B cell (primary cell): ENCODE results near the gene SPINT3. TPM values are rescaled to one million over a fixed set of nuclear protein-coding genes. Genes with fewer than 3 reads are reported as not detected.

ENCODE experiments used
- ATAC-seq: fragments of 200-7000 bp; cut with Tn5 transposase; one replicate; pipeline ENCODE4 v1.10.0; 2021; ENCODE audit warnings: low read depth, mild to moderate bottlenecking, moderate number of reproducible peaks, moderate library complexity
- CTCF ChIA-PET: fragments of 350-600 bp; sonication (Branson Sonifier 250); formaldehyde crosslinking; loops from one replicate; lab custom pipeline; 2021; ENCODE audit warnings: antibody characterized with exemption, inconsistent platforms; lab: Charles Lee
- POLR2A ChIA-PET: fragments of 350-600 bp; sonication (Branson Sonifier 250); formaldehyde crosslinking; loops from one replicate; lab custom pipeline; 2021; ENCODE audit warnings: antibody characterized with exemption; lab: Charles Lee
- DNase-seq: peaks from one replicate; pipeline ENCODE4 v3.0.0; 2013
- H2AFZ ChIP-seq: 2 replicates; pipeline ENCODE4 v1.6.1; 2012; ENCODE audit warnings: mild to moderate bottlenecking, low read depth, low read length; ENCODE audit not compliant: insufficient read depth, poor library complexity, severe bottlenecking
- H3K27ac ChIP-seq, 2 donors: 1 replicate in 1 of 2; 2 replicates in 1 of 2; pipeline ENCODE4 v1.5.1; 2012 to 2013; ENCODE audit warnings: low read length in 2 of 2, mild to moderate bottlenecking in 2 of 2, moderate library complexity in 1 of 2
- H3K27me3 ChIP-seq, 4 experiments: fragments of 200-600 bp in 1 of 4; sonication (generic) in 1 of 4; replicated peaks in 1 of 4; 1 replicate in 2 of 4; 2 replicates in 2 of 4; pipeline versions ENCODE4 v1.6.1 to v1.7.0; 2013 to 2016; ENCODE audit warnings: low read length in 3 of 4, mild to moderate bottlenecking in 2 of 4, mixed read lengths in 1 of 4, moderate library complexity in 1 of 4; ENCODE audit not compliant: insufficient read depth in 4 of 4, control insufficient read depth in 3 of 4; ENCODE audit errors: control extremely low read depth in 1 of 4
- H3K36me3 ChIP-seq, 2 experiments: replicated peaks in 1 of 2; 1 replicate in 1 of 2; 2 replicates in 1 of 2; pipeline versions ENCODE4 v1.6.1 to v1.7.1; 2013; ENCODE audit warnings: low read length in 1 of 2; ENCODE audit not compliant: insufficient read depth in 2 of 2, control insufficient read depth in 1 of 2; ENCODE audit errors: control extremely low read depth in 1 of 2, extremely low read depth in 1 of 2
- H3K4me1 ChIP-seq, 2 donors: fragments of 200-600 bp in 1 of 2; sonication (generic) in 1 of 2; 1 replicate in 1 of 2; 2 replicates in 1 of 2; pipeline versions ENCODE4 v1.5.1 to v1.6.1; 2013 to 2017; ENCODE audit warnings: low read length in 2 of 2; ENCODE audit not compliant: control insufficient read depth in 2 of 2, insufficient read depth in 2 of 2
- H3K4me2 ChIP-seq: replicated peaks from 2 replicates; pipeline ENCODE3; 2012; ENCODE audit warnings: mild to moderate bottlenecking, low read depth, low read length; ENCODE audit not compliant: poor library complexity, severe bottlenecking
- H3K4me3 ChIP-seq, 5 experiments: fragments of 200-600 bp in 1 of 5; sonication (generic) in 1 of 5; 1 replicate in 3 of 5; 2 replicates in 2 of 5; pipeline versions ENCODE4 v1.5.1 to v1.7.0; 2011 to 2016; ENCODE audit warnings: low read length in 4 of 5, mild to moderate bottlenecking in 4 of 5, low read depth in 2 of 5, control low read depth in 1 of 5, moderate library complexity in 1 of 5; ENCODE audit not compliant: insufficient read depth in 1 of 5; ENCODE audit errors: control extremely low read depth in 1 of 5, extremely low read depth in 1 of 5
- H3K79me2 ChIP-seq: fragments of 200-600 bp; sonication (generic); one replicate; pipeline ENCODE4 v1.6.0; 2016; ENCODE audit warnings: low read length; ENCODE audit not compliant: control insufficient read depth, insufficient read depth
- H3K9ac ChIP-seq: fragments of 200-600 bp; sonication (generic); 2 replicates; pipeline ENCODE4 v1.6.1; 2017; ENCODE audit warnings: mild to moderate bottlenecking, low read length, moderate library complexity
- H3K9me3 ChIP-seq, 3 donors: one replicate each; pipeline versions ENCODE4 v1.6.1 to v1.7.1; 2013; ENCODE audit warnings: low read length in 2 of 3; ENCODE audit not compliant: control insufficient read depth in 2 of 3, insufficient read depth in 1 of 3; ENCODE audit errors: control extremely low read depth in 1 of 3
- H4K20me1 ChIP-seq: 2 replicates; pipeline ENCODE4 v1.6.0; 2012; ENCODE audit warnings: mild to moderate bottlenecking, low read length; ENCODE audit not compliant: insufficient read depth, control insufficient read depth, poor library complexity, severe bottlenecking
- H3K27ac Mint-ChIP-seq: one replicate; pipeline ENCODE4 v1.8.0; 2021; ENCODE audit warnings: mixed read lengths
- H3K27me3 Mint-ChIP-seq: one replicate; pipeline ENCODE4 v1.8.0; 2021; ENCODE audit warnings: mixed read lengths
- H3K4me1 Mint-ChIP-seq: one replicate; pipeline ENCODE4 v1.8.0; 2021; ENCODE audit warnings: mixed read lengths
- H3K4me3 Mint-ChIP-seq: one replicate; pipeline ENCODE4 v1.8.0; 2021; ENCODE audit warnings: mixed read lengths
- H3K9me3 Mint-ChIP-seq: one replicate; pipeline ENCODE4 v1.8.0; 2022; ENCODE audit warnings: mixed read lengths; ENCODE audit not compliant: insufficient read depth
- CTCF ChIP-seq: fragments of 200-600 bp; IDR thresholded peaks from one replicate; pipeline ENCODE4 v1.8.0; 2022; ENCODE audit warnings: antibody characterized with exemption, mild to moderate bottlenecking
- EZH2 ChIP-seq: IDR thresholded peaks from 2 replicates; pipeline ENCODE4 v1.6.1; 2012; ENCODE audit warnings: borderline replicate concordance, low read depth, mild to moderate bottlenecking, moderate library complexity, low read length; ENCODE audit not compliant: insufficient read depth, poor library complexity, severe bottlenecking
- WGBS: methylation state at CpG from one replicate; pipeline ENCODE4 v1.1.5; 2013; ENCODE audit warnings: missing lambda C conversion rate; ENCODE audit not compliant: insufficient coverage; 5-methylcytosine and 5-hydroxymethylcytosine counted together
- intact Hi-C: fragments of 100-400 bp; cut with micrococcal nuclease; formaldehyde crosslinking; loops from one replicate; pipeline ENCODE4 v1.10.0; 2022
- polyA plus RNA-seq: library from polyadenylated mRNA; depleted of rRNA; stranded (reverse); fragments of >200 nt; gene quantifications from 2 replicates; pipeline ENCODE4 v1.2.3, GENCODE V29; 2012
- small RNA-seq: library from RNA; depleted of rRNA; stranded (forward); fragments of <200 nt; gene quantifications from one replicate; pipeline ENCODE3, GENCODE V24; 2012; ENCODE audit warnings: low replicate concordance, low read depth; ENCODE audit not compliant: insufficient read length
- total RNA-seq, 2 donors: library from RNA; stranded (reverse); fragments of 120-200 nt in 1 of 2; gene quantifications; 1 replicate in 1 of 2; 2 replicates in 1 of 2; pipeline versions ENCODE4 v1.2.3 to v1.2.4, GENCODE V29; 2013 to 2022

The SPINT3 gene
- total and polyA plus RNA-seq, 2 donors (not counting 1 experiment from before 2014, with no cell fraction given), result not detected

DNA sequence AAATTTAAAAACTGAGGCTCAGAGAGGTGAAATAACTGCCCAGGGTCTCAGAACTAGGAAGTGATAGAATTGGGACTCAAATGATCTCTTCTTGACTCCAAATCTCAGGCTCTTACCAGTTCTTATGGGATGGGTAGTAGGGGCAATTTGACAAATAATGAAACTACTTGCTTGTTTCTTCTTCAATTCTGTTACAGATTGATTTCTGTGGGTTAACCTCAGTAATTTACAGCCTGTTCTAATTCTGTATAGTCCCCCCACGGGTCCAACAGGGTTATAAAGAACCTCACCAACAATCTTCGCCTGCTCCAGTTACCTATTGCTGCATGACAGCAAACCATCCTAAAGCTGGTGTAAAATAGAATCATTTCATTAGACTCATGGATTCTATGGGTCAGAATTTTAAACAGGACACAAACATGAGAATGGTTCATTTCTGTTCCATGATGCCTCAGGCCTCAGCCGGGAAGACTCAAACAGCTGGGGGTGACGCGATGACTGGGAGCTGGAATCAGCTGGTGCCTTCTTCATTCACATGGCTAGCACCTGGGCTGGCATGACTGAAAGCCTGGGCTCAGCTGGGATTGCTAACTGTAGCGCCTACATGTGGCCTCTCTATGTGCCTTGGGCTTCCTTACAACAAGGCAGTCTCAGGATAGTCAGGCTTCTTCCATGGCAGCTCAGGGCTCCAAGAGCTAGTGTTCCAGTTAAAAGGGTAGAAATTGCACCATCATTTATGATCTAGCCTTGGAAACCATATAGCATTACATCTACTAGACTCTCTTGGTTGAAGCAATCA lies 52.5 kb downstream of the SPINT3 start:
- H3K79me2 ChIP-seq, result no peaks in the 10 kb centered on the region
- no peak overlapping the region for H3K9ac ChIP-seq
- Mint-ChIP-seq H3K27me3 (peaks cover 20% of the 10 kb centered on the region), H3K27ac (no peak overlapping the region), H3K9me3 (no peaks in the 10 kb centered on the region), H3K4me1 (no peaks in the 10 kb centered on the region), H3K4me3 (no peak overlapping the region)
- H3K9me3 ChIP-seq, result no peaks in the 10 kb centered on the region
- 91% methylated on average over 5 of the region's 6 CpGs for WGBS
- H3K27ac ChIP-seq, result no peak overlapping the region
- ChIA-PET CTCF (interaction anchor here (1.6 kb wide), 1 partner anchor 89 kb away, joined by 5 read pairs; no protein-coding TSS in a partner anchor), POLR2A (no interaction called here)
- H3K4me1 ChIP-seq, result no peaks in the 10 kb centered on the region
- no peak for ATAC-seq
- no peak for TF ChIP-seq EZH2
- TF ChIP-seq CTCF, result no peak
- H3K4me2 ChIP-seq, result no peak overlapping the region
- no peak overlapping the region for H3K4me3 ChIP-seq
- no peak overlapping the region for H2AFZ ChIP-seq
- no peak for DNase-seq
- no peaks in the 10 kb centered on the region for H3K36me3 ChIP-seq
- H4K20me1 ChIP-seq, result no peaks in the 10 kb centered on the region
- intact Hi-C loops, result no loop called here
- peaks cover 0 to 16% (median 8%) of the 10 kb centered on the region in 4 experiments for H3K27me3 ChIP-seq

Small RNAs within 50 kb of the gene (small RNA-seq; reads per million reads assigned to genes)
- gene AL031663.1, result not detected
- not detected for gene HSPD1P21
- not detected for gene RNA5SP485

Other genes with a start within 250 kb of the SPINT3 start
- gene RBPJL, start 208.8 kb downstream of the SPINT3 start, total RNA-seq, result not detected in 2 replicates
- gene RBPJL, start 208.8 kb downstream of the SPINT3 start, polyA plus RNA-seq, result not detected in 2 replicates
- not detected in 2 replicates for gene MATN4, start 207.3 kb downstream of the SPINT3 start, total RNA-seq
- gene MATN4, start 207.3 kb downstream of the SPINT3 start, polyA plus RNA-seq, result not detected in 2 replicates
- 0.19 TPM in 1 of 2 replicates, not detected in the other for gene SDC4, start 167.2 kb downstream of the SPINT3 start, total RNA-seq
- 0.04 and 0.20 TPM in 2 replicates for gene SDC4, start 167.2 kb downstream of the SPINT3 start, polyA plus RNA-seq
- gene SYS1, start 152.5 kb downstream of the SPINT3 start, total RNA-seq, result 57.7 and 61.4 TPM in 2 replicates
- 25.1 and 25.3 TPM in 2 replicates for gene SYS1, start 152.5 kb downstream of the SPINT3 start, polyA plus RNA-seq
- not detected in 2 replicates for gene TP53TG5, start 137.3 kb downstream of the SPINT3 start, total RNA-seq
- not detected in 2 replicates for gene TP53TG5, start 137.3 kb downstream of the SPINT3 start, polyA plus RNA-seq
- gene DBNDD2, start 107.3 kb downstream of the SPINT3 start, total RNA-seq, result 3.6 TPM in 2 replicates
- gene DBNDD2, start 107.3 kb downstream of the SPINT3 start, polyA plus RNA-seq, result 3.1 and 9.1 TPM in 2 replicates
- gene PIGT, start 99.5 kb downstream of the SPINT3 start, total RNA-seq, result 106 and 110 TPM in 2 replicates
- 41.5 and 51.6 TPM in 2 replicates for gene PIGT, start 99.5 kb downstream of the SPINT3 start, polyA plus RNA-seq
- gene WFDC2, start 45.9 kb downstream of the SPINT3 start, total RNA-seq, result 1.0 TPM in 1 of 2 replicates, not detected in the other
- gene WFDC2, start 45.9 kb downstream of the SPINT3 start, polyA plus RNA-seq, result 0.81 TPM in 1 of 2 replicates, not detected in the other
- not detected in 2 replicates for gene WFDC6, start 23.9 kb upstream of the SPINT3 start, total RNA-seq
- not detected in 2 replicates for gene WFDC6, start 23.9 kb upstream of the SPINT3 start, polyA plus RNA-seq
- not detected in 2 replicates for gene EPPIN, start 31.8 kb upstream of the SPINT3 start, total RNA-seq
- gene EPPIN, start 31.8 kb upstream of the SPINT3 start, polyA plus RNA-seq, result not detected in 2 replicates
- gene WFDC8, start 63.7 kb upstream of the SPINT3 start, total RNA-seq, result not detected in 2 replicates
- gene WFDC8, start 63.7 kb upstream of the SPINT3 start, polyA plus RNA-seq, result not detected in 2 replicates
- gene WFDC10A, start 114.1 kb upstream of the SPINT3 start, total RNA-seq, result not detected in 2 replicates
- not detected in 2 replicates for gene WFDC10A, start 114.1 kb upstream of the SPINT3 start, polyA plus RNA-seq
- not detected in 2 replicates for gene WFDC9, start 115.7 kb upstream of the SPINT3 start, total RNA-seq
- not detected in 2 replicates for gene WFDC9, start 115.7 kb upstream of the SPINT3 start, polyA plus RNA-seq
- gene WFDC11, start 154.6 kb upstream of the SPINT3 start, total RNA-seq, result not detected in 2 replicates
- gene WFDC11, start 154.6 kb upstream of the SPINT3 start, polyA plus RNA-seq, result not detected in 2 replicates
- not detected in 2 replicates for gene WFDC13, start 186.4 kb upstream of the SPINT3 start, total RNA-seq
- not detected in 2 replicates for gene WFDC13, start 186.4 kb upstream of the SPINT3 start, polyA plus RNA-seq
- not detected in 2 replicates for gene WFDC10B, start 189.4 kb upstream of the SPINT3 start, total RNA-seq
- 0.30 TPM in 1 of 2 replicates, not detected in the other for gene WFDC10B, start 189.4 kb upstream of the SPINT3 start, polyA plus RNA-seq
- not detected in 2 replicates for gene SPINT4, start 206.7 kb upstream of the SPINT3 start, total RNA-seq
- gene SPINT4, start 206.7 kb upstream of the SPINT3 start, polyA plus RNA-seq, result not detected in 2 replicates